ENCODE measurements around the gene EXTL1. TPM values are rescaled to one million over a fixed set of nuclear protein-coding genes. Genes with fewer than 3 reads are reported as not detected.

The EXTL1 gene
- polyA plus RNA-seq, 1 donor (not counting 4 experiments of a cell fraction or from before 2014, with no cell fraction given), result 0.13 TPM

- dilution Hi-C loops (cut with MboI; ENCODE audit: extremely low pct_ligation_motif_present, low sequenced_read_pairs), result no loop called here
- FAIRE-seq, result peak; percentile 43
- no peaks in the 10 kb centered on the region for H3K79me2 ChIP-seq (ENCODE audit: control insufficient read depth, insufficient read depth, low read length)
- H2AFZ ChIP-seq (ENCODE audit: control insufficient read depth, low read length), result no peak overlapping the region
- H4K20me1 ChIP-seq (ENCODE audit: control insufficient read depth, extremely low read depth, insufficient read depth, low read length), result no peaks in the 10 kb centered on the region
- no peaks in the 10 kb centered on the region for H3K36me3 ChIP-seq (ENCODE audit: control insufficient read depth in 2 of 2, extremely low read depth in 1 of 2, insufficient read depth in 2 of 2, low read length in 2 of 2)
- H3K9me1 ChIP-seq (ENCODE audit: control insufficient read depth, extremely low read depth, insufficient read depth, low read length), result no peaks in the 10 kb centered on the region
- no peaks in the 10 kb centered on the region for H3K9me3 ChIP-seq (ENCODE audit: control insufficient read depth, low read depth, low read length)
- H3K4me3 ChIP-seq (ENCODE audit: control insufficient read depth in 2 of 3, extremely low read depth in 1 of 3, insufficient read depth in 2 of 3, low read depth in 1 of 3, low read length in 3 of 3), result no peak overlapping the region
- H3K27me3 ChIP-seq (ENCODE audit: control insufficient read depth, extremely low read depth, insufficient read depth, low read length), result no peaks in the 10 kb centered on the region
- TF ChIP-seq EZH2 (IDR thresholded peaks at IDR 0.05; ENCODE audit: low read length), result no peak
- no peak for TF ChIP-seq CTCF (optimal IDR thresholded peaks at IDR 0.05 in 1 of 3, IDR thresholded peaks at IDR 0.05 in 1 of 3, conservative IDR thresholded peaks at IDR 0.05 in 1 of 3; ENCODE audit: extremely low read depth in 1 of 3, insufficient read depth in 2 of 3, low read length in 3 of 3)
- no peak for DNase-seq (ENCODE audit: low read depth, low spot score)
- H3K4me1 ChIP-seq (ENCODE audit: control insufficient read depth, extremely low read depth, insufficient read depth, low read length), result peaks cover 4% of the 10 kb centered on the region
- no peak overlapping the region for H3K27ac ChIP-seq (ENCODE audit: control insufficient read depth, insufficient read depth, low read length)
- no peak overlapping the region for H3K9ac ChIP-seq (ENCODE audit: control insufficient read depth, extremely low read depth, insufficient read depth, low read length)
- H3K4me2 ChIP-seq (ENCODE audit: control insufficient read depth, extremely low read depth, insufficient read depth, low read depth, low read length), result no peak overlapping the region
Measured at GRCh38 chr1:26084091-26084561, 62.6 kb downstream of the EXTL1 start.

- H3K4me2 ChIP-seq (ENCODE audit: control insufficient read depth, extremely low read depth, insufficient read depth, low read depth, low read length), result no peak overlapping the region
- H3K27ac ChIP-seq (ENCODE audit: control insufficient read depth, insufficient read depth, low read length), result no peak overlapping the region
- FAIRE-seq (no peak), DNase-seq (ENCODE audit: low read depth, low spot score) (no peak)
- no peak for TF ChIP-seq EZH2 (IDR thresholded peaks at IDR 0.05; ENCODE audit: low read length)
- no peak for TF ChIP-seq CTCF (optimal IDR thresholded peaks at IDR 0.05 in 1 of 3, IDR thresholded peaks at IDR 0.05 in 1 of 3, conservative IDR thresholded peaks at IDR 0.05 in 1 of 3; ENCODE audit: extremely low read depth in 1 of 3, insufficient read depth in 2 of 3, low read length in 3 of 3)
- no peaks in the 10 kb centered on the region for H3K36me3 ChIP-seq (ENCODE audit: control insufficient read depth in 2 of 2, extremely low read depth in 1 of 2, insufficient read depth in 2 of 2, low read length in 2 of 2)
- no peaks in the 10 kb centered on the region for H3K79me2 ChIP-seq (ENCODE audit: control insufficient read depth, insufficient read depth, low read length)
- no peaks in the 10 kb centered on the region for H3K9me1 ChIP-seq (ENCODE audit: control insufficient read depth, extremely low read depth, insufficient read depth, low read length)
- H2AFZ ChIP-seq (ENCODE audit: control insufficient read depth, low read length), result no peak overlapping the region
- H3K27me3 ChIP-seq (ENCODE audit: control insufficient read depth, extremely low read depth, insufficient read depth, low read length), result no peaks in the 10 kb centered on the region
- H3K4me3 ChIP-seq (ENCODE audit: control insufficient read depth in 2 of 3, extremely low read depth in 1 of 3, insufficient read depth in 2 of 3, low read depth in 1 of 3, low read length in 3 of 3), result no peak overlapping the region
- no peak overlapping the region for H3K9ac ChIP-seq (ENCODE audit: control insufficient read depth, extremely low read depth, insufficient read depth, low read length)
- dilution Hi-C loops (cut with MboI; ENCODE audit: extremely low pct_ligation_motif_present, low sequenced_read_pairs), result no loop called here
- H3K9me3 ChIP-seq (ENCODE audit: control insufficient read depth, low read depth, low read length), result no peaks in the 10 kb centered on the region
- peaks cover 4% of the 10 kb centered on the region for H3K4me1 ChIP-seq (ENCODE audit: control insufficient read depth, extremely low read depth, insufficient read depth, low read length)
- no peaks in the 10 kb centered on the region for H4K20me1 ChIP-seq (ENCODE audit: control insufficient read depth, extremely low read depth, insufficient read depth, low read length)
Measured at GRCh38 chr1:26084844-26085243, 63.3 kb downstream of the EXTL1 start.

Small RNAs within 50 kb of the gene (small RNA-seq; reads per million reads assigned to genes)
- 0 reads per million in 3 experiments for gene RF00283 (ENCODE audit: insufficient read length in 3 of 3, low read depth in 3 of 3, low replicate concordance in 1 of 3)
- gene RF00492 (ENCODE audit: insufficient read length in 3 of 3, low read depth in 3 of 3, low replicate concordance in 1 of 3), result 0 reads per million in 3 experiments

Other genes with a start within 250 kb of the EXTL1 start
- gene SELENON, start 221.6 kb upstream of the EXTL1 start, polyA plus RNA-seq, result 13.4 to 56.3 TPM (median 15.4 TPM) in 3 replicates
- gene MTFR1L, start 201.8 kb upstream of the EXTL1 start, polyA plus RNA-seq, result 31.6 to 37.3 TPM (median 32.6 TPM) in 3 replicates
- gene AUNIP, start 162.3 kb upstream of the EXTL1 start, polyA plus RNA-seq, result 6.2 to 9.3 TPM (median 8.0 TPM) in 3 replicates
- gene PAQR7, start 146.1 kb upstream of the EXTL1 start, polyA plus RNA-seq, result 14.5 to 32.1 TPM (median 21.7 TPM) in 3 replicates
- gene STMN1, start 115.4 kb upstream of the EXTL1 start, polyA plus RNA-seq, result 16.2 to 96.9 TPM (median 82.8 TPM) in 3 replicates
- 15.5 to 17.8 TPM (median 15.9 TPM) in 3 replicates for gene PAFAH2, start 23.7 kb upstream of the EXTL1 start, polyA plus RNA-seq
- not detected in 3 replicates for gene SLC30A2, start 24.3 kb downstream of the EXTL1 start, polyA plus RNA-seq
- gene TRIM63, start 45.9 kb downstream of the EXTL1 start, polyA plus RNA-seq, result not detected in 3 replicates
- 1.1 to 2.8 TPM (median 1.6 TPM) in 3 replicates for gene PDIK1L, start 90.0 kb downstream of the EXTL1 start, polyA plus RNA-seq
- gene FAM110D, start 137.3 kb downstream of the EXTL1 start, polyA plus RNA-seq, result not detected in 3 replicates
- gene C1orf232, start 147.2 kb downstream of the EXTL1 start, polyA plus RNA-seq, result not detected in 3 replicates
- gene ZNF593, start 148.1 kb downstream of the EXTL1 start, polyA plus RNA-seq, result 26.0 to 45.2 TPM (median 28.1 TPM) in 3 replicates
- 0.15 TPM in 1 of 3 replicates, not detected in the others for gene ZNF593OS, start 150.1 kb downstream of the EXTL1 start, polyA plus RNA-seq
- gene CNKSR1, start 155.7 kb downstream of the EXTL1 start, polyA plus RNA-seq, result 10.6 to 20.2 TPM (median 12.8 TPM) in 3 replicates
- 0.04 to 0.06 TPM in 2 of 3 replicates, not detected in the other for gene CATSPER4, start 168.8 kb downstream of the EXTL1 start, polyA plus RNA-seq
- gene CEP85, start 212.4 kb downstream of the EXTL1 start, polyA plus RNA-seq, result 14.8 to 17.0 TPM (median 15.4 TPM) in 3 replicates